CD4-positive, alpha-beta T cell (primary cell): ENCODE results near the gene COL4A2. TPM values are rescaled to one million over a fixed set of nuclear protein-coding genes. Genes with fewer than 3 reads are reported as not detected.

Experiments
- ATAC-seq: fragments of 200-7000 bp; cut with Tn5 transposase; one replicate; pipeline ENCODE4 v1.10.0; 2022; ENCODE audit warnings: mild to moderate bottlenecking; ENCODE audit not compliant: poor library complexity
- CTCF ChIA-PET: fragments of 350-600 bp; sonication (Branson Sonifier 250); formaldehyde crosslinking; loops from one replicate; lab custom pipeline; 2021; ENCODE audit warnings: antibody characterized with exemption, inconsistent platforms; lab: Charles Lee
- POLR2A ChIA-PET: fragments of 350-600 bp; sonication (Branson Sonifier 250); formaldehyde crosslinking; loops from one replicate; lab custom pipeline; 2021; ENCODE audit warnings: antibody characterized with exemption, inconsistent platforms; lab: Charles Lee
- DNase-seq, 14 experiments: peaks; one replicate each; pipeline ENCODE4 v3.0.0-alpha.2; 2013 to 2020; ENCODE audit warnings: mixed read lengths in 2 of 14
- H3K27ac ChIP-seq, 2 donors: one replicate each; pipeline versions ENCODE4 v1.5.1 to v1.7.0; 2013; ENCODE audit warnings: low read length in 2 of 2, low read depth in 1 of 2, mild to moderate bottlenecking in 1 of 2
- H3K27me3 ChIP-seq, 2 experiments: 1 replicate in 1 of 2; 2 replicates in 1 of 2; pipeline versions ENCODE4 v1.6.1 to v1.7.0; 2013; ENCODE audit warnings: low read length in 2 of 2, control low read depth in 1 of 2, mild to moderate bottlenecking in 1 of 2, moderate library complexity in 1 of 2; ENCODE audit not compliant: insufficient read depth in 2 of 2, control insufficient read depth in 1 of 2
- H3K36me3 ChIP-seq: one replicate; pipeline ENCODE4 v1.6.1; 2013; ENCODE audit warnings: low read length, control low read depth; ENCODE audit not compliant: insufficient read depth
- H3K4me1 ChIP-seq: one replicate; pipeline ENCODE4 v1.6.1; 2013; ENCODE audit warnings: low read length, control low read depth; ENCODE audit not compliant: insufficient read depth
- H3K4me3 ChIP-seq: one replicate; pipeline ENCODE4 v1.5.1; 2013; ENCODE audit warnings: mild to moderate bottlenecking, low read length, moderate library complexity
- H3K9me3 ChIP-seq, 2 experiments: 1 replicate in 1 of 2; 2 replicates in 1 of 2; pipeline versions ENCODE4 v1.6.1 to v1.7.0; 2013; ENCODE audit warnings: low read length in 2 of 2, mild to moderate bottlenecking in 2 of 2, control low read depth in 1 of 2, moderate library complexity in 1 of 2; ENCODE audit not compliant: control insufficient read depth in 1 of 2, insufficient read depth in 1 of 2
- H3K27ac Mint-ChIP-seq: one replicate; pipeline ENCODE4 v1.8.0; 2020; ENCODE audit warnings: mixed read lengths
- H3K27me3 Mint-ChIP-seq: one replicate; pipeline ENCODE4 v1.8.0; 2021; ENCODE audit warnings: mixed read lengths
- H3K36me3 Mint-ChIP-seq: one replicate; pipeline ENCODE4 v1.8.0; 2021; ENCODE audit warnings: low read depth, mixed read lengths
- H3K4me1 Mint-ChIP-seq: one replicate; pipeline ENCODE4 v1.8.0; 2021; ENCODE audit warnings: low read depth, mixed read lengths
- H3K4me3 Mint-ChIP-seq: one replicate; pipeline ENCODE4 v1.8.0; 2020; ENCODE audit warnings: mild to moderate bottlenecking, mixed read lengths
- H3K9me3 Mint-ChIP-seq: one replicate; pipeline ENCODE4 v1.8.0; 2020; ENCODE audit warnings: mixed read lengths
- CTCF ChIP-seq: fragments of 200-600 bp; IDR thresholded peaks from one replicate; pipeline ENCODE4 v1.8.0; 2022; ENCODE audit warnings: antibody characterized with exemption, mild to moderate bottlenecking
- intact Hi-C, 2 experiments: fragments of 100-400 bp; cut with DNase I in 1 of 2; cut with micrococcal nuclease in 1 of 2; formaldehyde crosslinking; loops; one replicate each; pipeline versions ENCODE4 v1.15.1 to v1.9.0; 2023 to 2025; cut with DNase I, micrococcal nuclease
- total RNA-seq, 174 experiments: library from RNA in 2 of 174; stranded (reverse) in 2 of 174; gene quantifications; one replicate each; pipeline ENCODE4 v1.2.3 and lab custom pipeline; 2021 to 2026

The COL4A2 gene
- total RNA-seq, 2 experiments from 2014 or later = not detected

DNA sequence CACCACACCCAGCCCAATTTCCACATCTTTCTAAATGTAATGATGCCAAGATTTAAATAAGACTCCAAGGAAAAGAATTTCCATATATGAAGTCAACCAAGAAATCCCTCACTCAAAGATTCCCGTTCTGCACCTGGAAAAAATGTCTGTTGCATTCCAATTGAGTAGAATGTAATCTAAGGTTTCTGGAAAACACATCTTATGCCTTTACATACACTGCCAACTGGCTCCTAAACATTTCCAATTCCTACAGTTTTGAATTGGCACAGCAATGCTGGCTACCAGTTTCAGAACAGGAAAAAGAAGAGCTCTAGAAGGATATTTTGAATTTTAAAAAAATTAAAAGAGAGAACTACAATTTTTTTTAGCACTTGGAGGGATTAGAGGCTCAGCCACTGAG lies 43.0 kb downstream of the COL4A2 start:
- no peaks in the 10 kb centered on the region for H3K4me1 Mint-ChIP-seq
- Histone ChIP-seq H3K4me1 (no peaks in the 10 kb centered on the region), H3K9me3 (peaks cover 0 to 3% of the 10 kb centered on the region in 2 experiments), H3K4me3 (no peak overlapping the region), H3K27ac (no peak overlapping the region), H3K36me3 (no peaks in the 10 kb centered on the region), H3K27me3 (peaks cover 0 to 3% of the 10 kb centered on the region in 2 experiments)
- ATAC-seq (no peak), DNase-seq (no peak)
- intact Hi-C loops = no loop called here
- TF ChIP-seq CTCF = no peak
- H3K27ac Mint-ChIP-seq = no peak overlapping the region
- no peaks in the 10 kb centered on the region for H3K9me3 Mint-ChIP-seq
- H3K4me3 Mint-ChIP-seq = no peak overlapping the region
- H3K36me3 Mint-ChIP-seq = no peaks in the 10 kb centered on the region
- ChIA-PET CTCF (interaction anchor here (0.6 kb wide), 1 partner anchor 701 kb away, joined by 4 read pairs; no protein-coding TSS in a partner anchor), POLR2A (interaction anchor here (1.1 kb wide), 1 partner anchor 10 kb away, joined by 3 read pairs; no protein-coding TSS in a partner anchor)
- H3K27me3 Mint-ChIP-seq = peaks cover 14% of the 10 kb centered on the region

DNA sequence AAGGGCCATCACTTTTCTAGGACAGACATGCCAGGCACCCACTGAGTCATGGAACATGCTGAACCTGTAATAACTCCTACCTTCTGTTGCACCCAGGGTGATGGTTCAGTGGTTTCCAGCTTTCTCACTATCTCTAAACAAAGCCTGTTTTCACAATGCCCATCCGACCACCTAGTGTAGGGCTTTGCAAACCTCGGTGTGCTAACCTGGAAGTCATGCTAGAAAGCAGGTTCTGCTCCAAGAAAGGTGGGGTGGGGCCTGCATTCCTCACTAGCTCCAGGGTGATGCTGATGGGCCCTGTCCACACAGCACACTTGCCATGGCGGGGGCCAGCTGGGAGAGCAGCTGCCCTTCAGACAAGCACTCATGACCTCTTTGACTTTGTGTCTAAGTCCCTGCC lies 43.4 kb downstream of the COL4A2 start:
- POLR2A ChIA-PET = interaction anchor here (1.1 kb wide), 1 partner anchor 10 kb away, joined by 3 read pairs; no protein-coding TSS in a partner anchor
- ATAC-seq (no peak), DNase-seq (no peak)
- peaks cover 14% of the 10 kb centered on the region for H3K27me3 Mint-ChIP-seq
- no peak overlapping the region for H3K27ac ChIP-seq
- no peaks in the 10 kb centered on the region for H3K4me1 Mint-ChIP-seq
- no peak overlapping the region for H3K4me3 ChIP-seq
- peaks cover 0 to 3% of the 10 kb centered on the region in 2 experiments for H3K9me3 ChIP-seq
- no peak overlapping the region for H3K27ac Mint-ChIP-seq
- H3K36me3 Mint-ChIP-seq = no peaks in the 10 kb centered on the region
- H3K4me1 ChIP-seq = no peaks in the 10 kb centered on the region
- intact Hi-C loops = no loop called here
- TF ChIP-seq CTCF = no peak
- CTCF ChIA-PET = interaction anchor here (0.6 kb wide), 1 partner anchor 702 kb away, joined by 4 read pairs; no protein-coding TSS in a partner anchor
- H3K27me3 ChIP-seq = peaks cover 0 to 3% of the 10 kb centered on the region in 2 experiments
- no peaks in the 10 kb centered on the region for H3K9me3 Mint-ChIP-seq
- H3K36me3 ChIP-seq = no peaks in the 10 kb centered on the region
- no peak overlapping the region for H3K4me3 Mint-ChIP-seq

- Histone ChIP-seq H3K4me3 (no peak overlapping the region), H3K27me3 (peaks cover 0 to 3% of the 10 kb centered on the region in 2 experiments), H3K4me1 (no peaks in the 10 kb centered on the region), H3K9me3 (peaks cover 0 to 3% of the 10 kb centered on the region in 2 experiments), H3K36me3 (no peaks in the 10 kb centered on the region), H3K27ac (no peak overlapping the region)
- Mint-ChIP-seq H3K4me1 (no peaks in the 10 kb centered on the region), H3K27me3 (peaks cover 14% of the 10 kb centered on the region), H3K27ac (no peak overlapping the region), H3K9me3 (no peaks in the 10 kb centered on the region), H3K36me3 (no peaks in the 10 kb centered on the region), H3K4me3 (no peak overlapping the region)
- DNase-seq (no peak), ATAC-seq (no peak)
- intact Hi-C loops = no loop called here
- ChIA-PET POLR2A (no interaction called here), CTCF (no interaction called here)
- TF ChIP-seq CTCF = no peak
These were observed 44.7 kb downstream of the COL4A2 start for GRCh38 chr13:110351636-110352420.
